ENCODE data around the gene TIGIT. TPM values are rescaled to one million over a fixed set of nuclear protein-coding genes. Genes with fewer than 3 reads are reported as not detected.

TIGIT gene
- total RNA-seq, 4 donors from 2014 or later = 0.33 TPM; not detected in 3

GRCh38 chr3:114307832-114308231, 14.0 kb downstream of the TIGIT start:
- Histone ChIP-seq H3K4me3 (no peak overlapping the region), H3K9me3 (no peaks in the 10 kb centered on the region), H3K4me1 (no peaks in the 10 kb centered on the region), H3K27me3 (no peaks in the 10 kb centered on the region), H3K36me3 (no peaks in the 10 kb centered on the region), H3K27ac (replicated peaks in 1 of 4) (no peak overlapping the region)
- WGBS = 68% methylated on average over 1 of the region's 3 CpGs
- intact Hi-C loops (cut with DNase I) = no loop called here
- DNase-seq (ENCODE audit: extremely low spot score) = no peak
- TF ChIP-seq EP300 (IDR thresholded peaks at IDR 0.05) (no peak), POLR2AphosphoS5 (IDR thresholded peaks at IDR 0.05) (no peak), POLR2A (IDR thresholded peaks at IDR 0.05; ENCODE audit: low read depth) (no peak), CTCF (IDR thresholded peaks at IDR 0.05) (no peak)

- intact Hi-C loops (cut with DNase I) = no loop called here
- no peak overlapping the region for H3K27ac ChIP-seq (replicated peaks in 1 of 4)
Measured at GRCh38 chr3:114308377-114308776, 14.5 kb downstream of the TIGIT start.

GRCh38 chr3:114308830-114309229, 15.0 kb downstream of the TIGIT start:
- H3K27ac ChIP-seq (replicated peaks in 1 of 4) = no peak overlapping the region

More at GRCh38 chr3:114308377-114308776, 14.5 kb downstream of the TIGIT start:
- Histone ChIP-seq H3K4me1 (no peaks in the 10 kb centered on the region), H3K27me3 (no peaks in the 10 kb centered on the region), H3K36me3 (no peaks in the 10 kb centered on the region), H3K9me3 (no peaks in the 10 kb centered on the region), H3K4me3 (no peak overlapping the region)
- TF ChIP-seq POLR2AphosphoS5 (IDR thresholded peaks at IDR 0.05) = no peak
- no peak for TF ChIP-seq POLR2A (IDR thresholded peaks at IDR 0.05; ENCODE audit: low read depth)
- TF ChIP-seq CTCF (IDR thresholded peaks at IDR 0.05) = no peak
- TF ChIP-seq EP300 (IDR thresholded peaks at IDR 0.05) = no peak
- no peak for DNase-seq (ENCODE audit: extremely low spot score)
- 89% methylated on average over 2 of the region's 2 CpGs for WGBS

GRCh38 chr3:114310695-114311094, 16.9 kb downstream of the TIGIT start:
- Histone ChIP-seq H3K27me3 (no peaks in the 10 kb centered on the region), H3K4me3 (no peak overlapping the region), H3K36me3 (no peaks in the 10 kb centered on the region), H3K4me1 (no peaks in the 10 kb centered on the region), H3K27ac (replicated peaks in 1 of 4) (no peak overlapping the region), H3K9me3 (no peaks in the 10 kb centered on the region)
- intact Hi-C loops (cut with DNase I) = no loop called here
- TF ChIP-seq EP300 (IDR thresholded peaks at IDR 0.05) (no peak), POLR2AphosphoS5 (IDR thresholded peaks at IDR 0.05) (no peak), CTCF (IDR thresholded peaks at IDR 0.05) (no peak), POLR2A (IDR thresholded peaks at IDR 0.05; ENCODE audit: low read depth) (no peak)
- 68% methylated on average over 2 of the region's 2 CpGs for WGBS
- DNase-seq (ENCODE audit: extremely low spot score) = no peak

More at GRCh38 chr3:114308830-114309229, 15.0 kb downstream of the TIGIT start:
- H3K4me1 ChIP-seq = no peaks in the 10 kb centered on the region
- H3K27me3 ChIP-seq = no peaks in the 10 kb centered on the region
- WGBS = 84% methylated on average over 5 of the region's 5 CpGs
- no peaks in the 10 kb centered on the region for H3K36me3 ChIP-seq
- no peaks in the 10 kb centered on the region for H3K9me3 ChIP-seq
- no peak overlapping the region for H3K4me3 ChIP-seq
- DNase-seq (ENCODE audit: extremely low spot score) = no peak
- intact Hi-C loops (cut with DNase I) = no loop called here
- TF ChIP-seq POLR2AphosphoS5 (IDR thresholded peaks at IDR 0.05) (no peak), CTCF (IDR thresholded peaks at IDR 0.05) (no peak), EP300 (IDR thresholded peaks at IDR 0.05) (no peak), POLR2A (IDR thresholded peaks at IDR 0.05; ENCODE audit: low read depth) (no peak)

GRCh38 chr3:114313426-114313825, 19.6 kb downstream of the TIGIT start:
- H3K9me3 ChIP-seq = no peaks in the 10 kb centered on the region
- WGBS = 84% methylated on average over 2 of the region's 2 CpGs
- DNase-seq (ENCODE audit: extremely low spot score) = no peak
- H3K4me3 ChIP-seq = no peak overlapping the region
- H3K4me1 ChIP-seq = no peaks in the 10 kb centered on the region
- TF ChIP-seq POLR2AphosphoS5 (IDR thresholded peaks at IDR 0.05) (no peak), POLR2A (IDR thresholded peaks at IDR 0.05; ENCODE audit: low read depth) (no peak), EP300 (IDR thresholded peaks at IDR 0.05) (no peak), CTCF (IDR thresholded peaks at IDR 0.05) (no peak)
- H3K36me3 ChIP-seq = peaks cover 0 to 5% (median 0%) of the 10 kb centered on the region in 4 donors
- no peaks in the 10 kb centered on the region for H3K27me3 ChIP-seq
- no peak overlapping the region for H3K27ac ChIP-seq (replicated peaks in 1 of 4)
- intact Hi-C loops (cut with DNase I) = no loop called here

Measured in esophagus muscularis mucosa (tissue), 4 donors.